ENCODE data around the gene UGT1A8. TPM values are rescaled to one million over a fixed set of nuclear protein-coding genes. Genes with fewer than 3 reads are reported as not detected.

UGT1A8 gene
- total and polyA plus RNA-seq, 2 of the 4 experiments (the other 2 are of a cell fraction), result not detected

DNA sequence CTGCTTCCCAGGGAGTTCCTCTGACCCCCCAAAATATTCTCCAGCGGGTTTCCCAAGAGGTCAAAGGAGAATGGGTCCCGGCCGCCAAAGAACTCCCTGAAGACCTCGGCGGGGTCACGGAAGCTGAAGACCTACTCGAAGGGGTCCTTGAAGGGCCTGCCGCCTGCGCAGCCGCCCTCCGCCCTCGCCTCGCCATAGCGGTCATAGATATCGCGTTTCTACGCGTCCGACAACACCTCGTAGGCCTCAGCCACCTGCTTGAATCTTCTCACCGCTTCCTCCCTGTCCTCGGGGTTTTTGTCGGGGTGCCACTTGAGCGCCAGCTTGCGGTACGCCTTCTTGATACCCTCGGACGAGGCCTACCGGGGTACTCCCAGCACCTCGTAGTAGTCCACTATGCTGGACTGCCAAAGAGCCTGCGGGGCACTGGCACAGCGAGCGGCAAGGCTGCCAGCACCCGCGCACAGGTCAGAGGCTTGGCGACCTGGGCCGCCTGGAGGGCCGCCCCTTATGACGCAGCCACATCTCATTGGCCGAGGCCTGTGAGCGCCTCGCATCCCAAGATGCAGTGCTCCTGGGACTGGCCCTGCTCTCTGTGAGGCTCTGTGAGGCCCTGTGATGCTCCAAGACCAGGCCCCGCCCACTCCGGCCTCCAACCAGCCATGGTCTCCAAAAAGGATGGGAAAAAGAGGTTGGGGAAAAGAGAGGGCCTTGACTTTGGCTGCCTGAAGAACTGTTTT, 137.6 kb downstream of the UGT1A8 start:
- no TSS peak for BruUV-seq (replicated peaks)

More for the DNA sequence above, 137.6 kb downstream of the UGT1A8 start:
- Histone ChIP-seq H4K5ac (ENCODE audit: low read depth, low read length) (no peak overlapping the region), H4K91ac (ENCODE audit: insufficient read depth, low read depth, low read length) (no peak overlapping the region), H3K14ac (replicated peaks; ENCODE audit: low read depth, low read length) (no peak overlapping the region), H3K36me3 (ENCODE audit: control insufficient read depth, insufficient read depth, low read length) (no peaks in the 10 kb centered on the region), H2AK5ac (ENCODE audit: low read depth, low read length) (no peak overlapping the region), H4K20me1 (ENCODE audit: insufficient read depth, low read length) (no peaks in the 10 kb centered on the region), H3K23ac (ENCODE audit: low read depth, low read length) (no peak overlapping the region), H3K4me2 (ENCODE audit: low read depth, low read length) (no peak overlapping the region), H2BK5ac (ENCODE audit: low read depth, low read length, poor library complexity, severe bottlenecking) (no peak overlapping the region), H3K4me1 (ENCODE audit: control insufficient read depth, insufficient read depth, low read length) (peaks cover 2% of the 10 kb centered on the region; the same call in 1 of the 2 replicates), H3K56ac (ENCODE audit: extremely low read depth, insufficient read depth, low read length) (no peak overlapping the region), H2BK120ac (ENCODE audit: low read depth, low read length) (no peak overlapping the region), H2BK20ac (ENCODE audit: low read depth, low read length) (no peak overlapping the region), H3K9me1 (ENCODE audit: insufficient read depth, low read length) (no peaks in the 10 kb centered on the region), H3K9ac (ENCODE audit: low read depth, low read length) (no peak overlapping the region), H3K4me3 (ENCODE audit: insufficient read depth, low read depth, low read length) (no peak overlapping the region), H2BK15ac (ENCODE audit: low read depth, low read length) (no peak overlapping the region), H2AK9ac (replicated peaks; ENCODE audit: low read depth, low read length, poor library complexity) (no peak overlapping the region), H3K79me1 (ENCODE audit: low read depth in 1 of 2, low read length in 2 of 2) (no peaks in the 10 kb centered on the region), H3K27me3 (ENCODE audit: control insufficient read depth, insufficient read depth, low read length) (no peaks in the 10 kb centered on the region), H3K27ac (ENCODE audit: insufficient read depth, low read length) (no peak overlapping the region), H3K9me3 (ENCODE audit: control insufficient read depth, insufficient read depth, low read length) (peaks cover 4% of the 10 kb centered on the region; the same call in 1 of the 2 replicates), H3K18ac (ENCODE audit: low read depth, low read length) (no peak overlapping the region), H2AFZ (replicated peaks; ENCODE audit: low read length, poor library complexity) (peak overlapping the region; percentile 32), H4K8ac (ENCODE audit: low read depth in 2 of 2, low read length in 2 of 2) (no peak overlapping the region), H3K4ac (ENCODE audit: low read depth, low read length) (no peak overlapping the region)
- ChIA-PET CTCF (no interaction called here), POLR2A (ENCODE audit: unreplicated experiment) (no interaction called here)
- TF ChIP-seq FOS (IDR thresholded peaks at IDR 0.05; ENCODE audit: low read depth, low read length) (no peak), MAFK (IDR thresholded peaks at IDR 0.05; ENCODE audit: low read depth, low read length) (no peak)
- 88% methylated on average over 29 of the region's 44 CpGs; no CpG with 5 or more reads in 1 of the 2 experiments for WGBS, 2 experiments (ENCODE audit: extremely low coverage in 2 of 2, insufficient read length in 1 of 2)
- DNase-seq, result no peak
- dilution Hi-C loops (cut with HindIII; ENCODE audit: low sequenced_read_pairs, unreplicated experiment), result no loop called here
- no peak for ATAC-seq (ENCODE audit: low read depth)
- intact Hi-C loops (cut with micrococcal nuclease), result no loop called here
- in situ Hi-C loops (cut with MboI; ENCODE audit: low sequenced_read_pairs), result no loop called here

All from IMR-90 (cell line).